Stimulated activated CD4-positive, alpha-beta T cell treated with anti-CD3 and anti-CD28 coated beads, Interleukin-2, amount 100 ng/mL, for 4 hours (primary cell): ENCODE results near the gene CES4A.
"Not testable (repeated sequence)": the region's sequence is repeated elsewhere in the genome, so short reads cannot be mapped to it uniquely, and the experiment has no call there.

Source experiments
- DNase-seq: peaks from one replicate; pipeline ENCODE4 v3.0.0-alpha.2; 2020; ENCODE audit warnings: low read depth

Gene CES4A

DNA sequence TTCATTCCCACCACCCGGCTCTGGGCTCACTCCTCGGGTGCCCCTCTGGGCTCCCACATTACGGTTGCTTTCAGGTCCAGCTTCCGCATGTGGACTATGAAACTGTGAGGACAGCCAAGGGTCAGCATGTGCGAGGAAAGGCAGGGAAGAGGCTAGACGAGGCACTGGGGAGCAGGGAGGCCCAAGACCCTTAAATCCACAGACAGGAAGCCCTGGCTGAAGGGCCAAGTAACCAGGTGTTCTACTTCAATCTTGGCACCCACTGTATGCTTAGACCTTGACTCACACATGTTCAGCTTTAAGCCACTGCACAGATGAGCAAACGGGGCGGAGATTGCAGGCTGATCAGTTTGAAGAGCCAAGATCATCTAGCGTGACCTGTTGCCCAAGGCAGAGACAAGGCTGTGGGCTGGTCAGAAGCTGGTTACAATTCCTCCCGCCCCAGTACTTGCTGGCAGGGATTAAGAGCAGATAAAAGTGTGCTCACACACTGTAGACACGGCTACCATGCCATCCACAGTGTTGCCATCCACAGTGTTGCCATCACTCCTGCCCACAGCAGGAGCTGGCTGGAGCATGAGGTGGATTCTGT, at the start of gene CES4A:
TSS of gene CES4A (plus strand) at position 393 of the 592 bp plus-strand sequence. CDS start at position 577, 184 bp downstream.
- DNase-seq = no peak

DNA sequence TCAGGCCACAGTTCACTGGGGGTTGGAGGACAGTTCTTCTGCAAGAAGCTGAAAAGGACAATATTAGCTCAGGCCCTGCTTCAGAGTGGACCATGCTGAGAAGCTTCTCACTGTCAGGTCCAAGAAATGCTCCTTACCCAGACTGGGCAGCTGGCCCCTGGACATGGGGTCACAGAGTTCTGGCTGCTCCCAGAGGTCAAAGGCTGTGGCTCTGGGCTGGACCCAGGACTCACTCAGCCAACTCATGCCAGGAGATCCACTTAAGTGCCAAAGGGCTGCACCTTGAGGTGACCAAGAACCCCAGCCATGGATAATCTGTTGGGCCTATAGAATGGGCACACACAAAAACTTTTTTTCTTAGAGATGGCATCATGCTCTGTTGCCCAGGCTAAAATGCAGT, 49.0 kb upstream of the CES4A start:
- DNase-seq = no peak

DNA sequence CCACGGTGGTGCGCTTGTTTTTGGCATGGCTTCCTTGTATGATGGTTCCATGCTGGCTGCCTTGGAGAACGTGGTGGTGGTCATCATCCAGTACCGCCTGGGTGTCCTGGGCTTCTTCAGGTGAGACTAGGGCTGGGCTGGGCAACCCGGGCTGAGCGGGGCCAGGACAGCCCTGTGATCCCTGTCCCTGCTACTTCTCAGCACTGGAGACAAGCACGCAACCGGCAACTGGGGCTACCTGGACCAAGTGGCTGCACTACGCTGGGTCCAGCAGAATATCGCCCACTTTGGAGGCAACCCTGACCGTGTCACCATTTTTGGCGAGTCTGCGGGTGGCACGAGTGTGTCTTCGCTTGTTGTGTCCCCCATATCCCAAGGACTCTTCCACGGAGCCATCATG, 48.2 kb upstream of the CES4A start:
- no peak for DNase-seq

DNA sequence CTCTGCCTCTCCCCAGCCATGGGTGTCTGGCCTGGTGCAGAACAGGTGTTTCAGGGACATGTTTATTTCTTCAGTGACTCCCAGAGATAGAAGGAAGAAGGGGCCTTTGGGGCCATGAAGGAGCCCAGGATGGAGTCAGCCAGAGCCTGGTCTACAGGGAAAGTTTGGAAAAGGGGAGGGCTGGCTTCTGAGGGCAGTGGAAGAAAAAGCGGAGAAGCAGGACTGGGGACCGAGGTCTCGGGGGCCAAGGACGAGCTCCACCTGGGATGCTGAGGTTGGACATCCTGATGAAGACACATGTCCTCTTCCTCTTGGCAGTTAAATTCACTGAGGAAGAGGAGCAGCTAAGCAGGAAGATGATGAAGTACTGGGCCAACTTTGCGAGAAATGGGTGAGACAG, 45.4 kb upstream of the CES4A start:
- no peak for DNase-seq

DNA sequence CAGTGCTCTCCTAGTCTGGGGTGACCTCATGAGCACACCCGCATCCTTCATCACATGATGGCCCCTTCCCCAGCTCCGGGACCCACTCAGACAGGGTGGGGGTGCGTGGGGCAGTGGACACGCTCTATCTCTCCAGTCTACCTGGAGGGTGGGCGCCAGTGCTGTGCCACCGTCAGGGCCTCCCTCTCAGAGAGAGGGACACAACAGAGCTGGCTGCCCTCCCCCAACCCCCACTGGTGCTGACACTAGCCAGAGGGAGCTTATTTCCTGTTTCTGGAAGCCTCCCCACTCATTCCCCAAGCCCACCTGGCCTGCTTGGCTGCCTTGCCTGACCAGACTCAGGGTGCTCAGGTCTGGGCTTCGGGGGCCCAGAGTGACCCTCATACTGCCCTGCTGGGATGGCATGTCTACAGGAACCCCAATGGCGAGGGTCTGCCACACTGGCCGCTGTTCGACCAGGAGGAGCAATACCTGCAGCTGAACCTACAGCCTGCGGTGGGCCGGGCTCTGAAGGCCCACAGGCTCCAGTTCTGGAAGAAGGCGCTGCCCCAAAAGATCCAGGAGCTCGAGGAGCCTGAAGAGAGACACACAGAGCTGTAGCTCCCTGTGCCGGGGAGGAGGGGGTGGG, 44.8 kb upstream of the CES4A start:
- no peak for DNase-seq

DNA sequence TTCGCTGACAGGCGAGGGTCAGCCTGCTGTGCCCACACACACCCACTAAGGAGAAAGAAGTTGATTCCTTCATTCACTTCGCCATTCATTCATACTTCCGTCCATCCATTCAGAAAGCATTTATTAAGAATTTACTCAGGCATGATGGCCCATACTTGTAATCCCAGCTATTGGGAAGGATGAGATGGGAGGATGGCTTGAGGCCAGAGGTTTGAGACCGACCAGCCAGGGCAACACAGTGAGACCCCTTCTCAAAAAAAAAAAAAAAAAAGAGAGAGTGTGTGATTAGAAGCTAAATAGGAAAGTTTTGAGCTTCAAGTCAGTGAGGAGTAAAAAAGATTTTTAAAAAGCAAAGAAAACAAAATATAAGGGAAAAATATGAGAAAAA, 44.3 kb upstream of the CES4A start:
- DNase-seq = no peak

DNA sequence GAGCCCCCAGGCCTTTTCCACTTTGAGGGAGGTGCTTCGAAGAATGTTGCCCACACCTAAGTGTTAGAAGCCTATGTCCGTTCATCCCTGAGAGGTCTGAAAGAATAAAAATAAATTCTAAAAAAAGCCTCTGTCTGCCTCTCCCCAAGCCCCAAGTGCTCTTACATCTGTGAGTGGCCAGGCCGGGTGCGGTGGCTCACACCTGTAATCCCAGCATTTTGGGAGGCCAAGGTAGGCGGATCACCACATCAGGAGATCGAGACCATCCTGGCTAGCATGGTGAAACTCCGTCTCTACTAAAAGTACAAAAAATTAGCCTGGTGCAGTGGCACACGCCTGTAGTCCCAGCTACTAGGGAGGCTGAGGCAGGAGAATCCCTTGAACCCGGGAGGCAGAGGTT, 43.4 kb upstream of the CES4A start:
- DNase-seq = not testable (repeated sequence)

DNA sequence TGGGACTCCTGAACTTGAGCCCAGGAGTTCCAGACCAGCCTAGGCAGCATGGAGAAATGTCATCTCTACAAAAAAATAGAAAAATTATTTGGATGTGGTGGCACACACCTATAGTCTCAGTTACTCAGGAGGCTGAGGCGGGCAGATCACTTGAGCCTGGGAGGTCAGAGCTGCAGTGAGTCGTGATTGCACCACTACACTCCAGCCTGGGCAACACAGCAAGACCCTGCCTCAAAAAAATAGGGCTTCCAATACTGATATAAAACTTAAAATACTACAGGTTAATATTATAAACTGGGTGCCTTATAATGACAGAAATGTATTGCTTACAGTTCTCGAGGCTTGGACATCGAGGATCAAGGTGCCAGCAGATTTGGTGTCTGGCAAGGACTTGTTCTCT, 42.5 kb upstream of the CES4A start:
- no peak for DNase-seq

DNA sequence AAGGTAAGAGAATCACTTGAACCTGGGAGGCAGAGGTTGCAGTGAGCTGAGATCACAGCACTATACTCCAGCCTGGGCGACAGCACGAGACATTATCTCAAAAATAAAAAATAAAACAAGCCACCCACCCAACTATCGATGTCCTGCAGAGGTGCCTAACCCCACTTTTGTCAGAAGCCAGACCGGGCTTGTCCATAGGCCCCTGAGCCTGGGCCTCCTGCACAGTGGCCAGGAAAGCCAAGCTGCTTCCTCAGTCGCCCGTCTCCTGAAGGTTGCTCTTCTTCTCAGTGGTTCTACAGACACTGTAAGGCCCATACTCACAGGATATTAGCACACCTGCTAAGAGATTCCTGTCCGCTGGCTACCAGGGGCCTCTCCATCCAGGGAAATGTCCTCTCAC, 41.8 kb upstream of the CES4A start:
- no peak for DNase-seq

DNA sequence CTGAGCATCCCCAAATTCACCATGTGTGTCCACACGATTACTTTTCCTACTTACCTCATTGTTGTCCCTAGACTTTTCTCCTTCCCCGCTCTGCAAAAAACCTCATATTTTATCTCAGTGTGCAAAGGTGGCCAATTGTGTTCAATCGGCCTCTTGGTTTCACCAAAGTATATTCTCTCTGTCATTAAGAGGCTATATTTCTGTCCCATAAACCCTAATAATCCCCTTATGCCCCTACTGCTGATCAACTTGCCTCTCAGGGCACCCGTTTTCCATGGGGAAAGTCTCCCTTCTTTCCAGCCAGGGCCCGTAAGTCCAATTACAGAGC, 41.5 kb upstream of the CES4A start:
- no peak for DNase-seq

DNA sequence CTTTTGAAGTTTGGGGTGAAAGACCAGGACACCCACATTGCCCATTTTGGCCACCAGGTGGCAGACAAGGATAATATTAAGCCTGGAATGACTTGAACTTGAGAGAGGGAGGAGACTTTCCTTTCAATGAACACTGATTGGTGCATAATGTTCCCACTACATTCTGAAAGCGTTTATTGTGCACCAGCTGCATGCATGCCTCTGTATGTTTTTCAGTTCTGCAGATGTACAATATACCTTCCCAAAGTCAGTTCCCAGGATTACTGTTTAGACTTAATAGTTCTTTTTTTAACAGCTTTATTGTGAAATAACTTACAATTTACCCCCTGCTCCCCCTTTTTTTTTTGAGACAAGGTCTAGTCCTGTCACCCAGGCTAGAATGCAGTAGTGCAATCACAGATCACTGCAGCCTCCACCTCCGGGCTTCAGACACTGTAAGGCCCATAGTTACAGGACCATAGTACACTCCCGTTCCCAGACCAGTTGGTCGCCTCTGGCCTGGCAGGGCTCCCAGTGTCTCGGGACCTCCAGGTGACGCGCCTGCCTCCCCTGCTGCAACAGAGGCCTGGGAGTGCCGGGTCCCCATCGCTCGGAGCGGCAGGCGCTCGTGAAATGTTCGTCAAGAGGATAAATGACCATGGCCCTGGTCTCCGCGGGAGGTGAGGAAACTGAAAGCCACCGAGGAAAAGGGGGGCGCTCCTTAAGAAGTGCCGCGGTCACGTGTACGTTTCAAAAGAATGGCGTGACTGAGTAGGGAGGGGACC, 40.9 kb upstream of the CES4A start:
- DNase-seq = peak; percentile 70

DNA sequence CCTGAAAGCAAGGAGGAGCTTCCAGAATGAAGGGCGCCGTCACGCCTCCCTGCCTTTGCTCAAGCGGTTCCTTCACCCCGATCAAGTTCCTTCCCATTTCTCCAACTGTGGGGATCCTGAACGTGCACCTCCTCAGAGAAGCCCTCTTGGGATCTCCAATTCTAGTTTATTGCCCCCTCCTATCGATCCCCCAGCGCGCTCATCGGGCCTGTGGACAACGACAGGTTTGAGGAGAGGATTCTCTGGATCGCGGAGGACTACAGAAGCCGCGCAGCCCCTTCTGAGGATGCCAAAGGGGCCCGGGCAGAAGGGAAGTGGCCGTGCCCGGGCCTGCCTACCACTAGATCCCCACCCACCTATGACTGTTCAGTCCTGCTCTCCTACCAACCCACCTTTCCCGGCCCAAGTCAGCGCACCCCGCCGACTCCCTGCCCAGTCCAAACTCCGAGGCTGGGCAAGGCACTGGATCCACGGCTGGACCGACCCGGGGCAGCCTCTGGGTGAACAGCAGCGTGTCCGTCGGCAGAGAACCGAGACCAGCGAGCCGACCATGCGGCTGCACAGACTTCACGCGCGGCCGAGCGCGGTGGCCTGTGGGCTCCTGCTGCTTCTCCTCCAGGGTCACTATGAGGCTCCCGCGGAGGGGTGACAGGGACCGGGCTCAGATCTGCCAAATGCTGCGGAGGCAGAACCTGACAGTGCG, 40.1 kb upstream of the CES4A start:
- DNase-seq = no peak

DNA sequence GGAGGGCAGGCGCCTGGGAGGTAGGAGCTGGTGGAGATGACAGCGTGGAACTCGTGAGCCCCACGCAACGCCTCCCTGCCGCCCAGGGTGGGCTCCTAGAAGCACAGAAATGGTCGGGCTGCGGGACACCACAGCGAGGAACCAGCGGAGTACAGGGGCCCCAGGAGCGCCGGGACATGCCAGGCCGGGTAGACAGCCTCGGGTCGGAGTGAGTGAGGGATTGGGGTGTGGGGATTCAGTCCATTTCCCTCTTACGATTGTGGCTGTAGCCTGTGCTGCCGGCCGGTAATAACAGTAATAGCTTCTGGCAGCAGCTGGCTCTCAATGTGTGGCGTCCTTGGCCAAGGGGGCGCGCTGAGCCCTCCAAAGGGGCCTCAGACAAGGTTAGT, 39.6 kb upstream of the CES4A start:
- no peak for DNase-seq

DNA sequence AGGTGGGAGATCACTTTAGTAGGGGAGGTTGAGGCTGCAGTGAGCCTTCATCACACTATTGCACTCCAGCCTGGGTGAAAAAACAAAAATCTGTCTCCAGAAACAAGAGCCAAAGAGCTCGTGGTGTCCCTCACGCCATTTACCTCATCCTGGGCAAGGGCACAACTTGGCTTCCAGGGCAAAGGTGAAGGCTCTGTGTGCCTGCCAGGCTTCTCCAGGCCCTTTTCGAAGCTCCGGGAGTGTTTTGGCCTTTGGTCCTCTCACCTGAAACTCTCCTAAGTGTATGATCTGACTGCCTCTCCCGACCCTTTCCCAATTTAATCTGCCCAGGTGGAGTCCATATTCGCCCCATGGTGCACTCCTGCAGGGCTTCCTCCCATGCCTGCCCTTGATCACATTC, 38.9 kb upstream of the CES4A start:
- DNase-seq = no peak

DNA sequence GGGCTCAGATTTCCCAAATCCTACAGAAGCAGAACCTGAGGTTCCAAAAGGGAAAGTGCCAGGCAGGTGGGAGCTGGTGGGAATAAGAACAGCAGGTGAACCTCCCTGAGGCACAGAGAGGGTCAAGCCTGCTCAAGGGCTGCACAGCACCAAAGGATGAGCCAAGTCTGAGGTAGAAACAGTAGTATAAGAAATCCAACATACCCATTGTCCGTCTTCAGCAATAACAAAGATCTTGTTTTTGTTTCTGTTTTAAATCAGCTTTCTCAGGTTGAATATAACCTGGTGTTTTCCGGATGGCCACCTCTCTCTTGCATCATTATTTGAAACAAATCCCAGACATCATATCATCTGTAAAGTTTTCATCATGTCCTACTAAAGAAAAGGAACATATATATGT, 38.0 kb upstream of the CES4A start:
- no peak for DNase-seq

DNA sequence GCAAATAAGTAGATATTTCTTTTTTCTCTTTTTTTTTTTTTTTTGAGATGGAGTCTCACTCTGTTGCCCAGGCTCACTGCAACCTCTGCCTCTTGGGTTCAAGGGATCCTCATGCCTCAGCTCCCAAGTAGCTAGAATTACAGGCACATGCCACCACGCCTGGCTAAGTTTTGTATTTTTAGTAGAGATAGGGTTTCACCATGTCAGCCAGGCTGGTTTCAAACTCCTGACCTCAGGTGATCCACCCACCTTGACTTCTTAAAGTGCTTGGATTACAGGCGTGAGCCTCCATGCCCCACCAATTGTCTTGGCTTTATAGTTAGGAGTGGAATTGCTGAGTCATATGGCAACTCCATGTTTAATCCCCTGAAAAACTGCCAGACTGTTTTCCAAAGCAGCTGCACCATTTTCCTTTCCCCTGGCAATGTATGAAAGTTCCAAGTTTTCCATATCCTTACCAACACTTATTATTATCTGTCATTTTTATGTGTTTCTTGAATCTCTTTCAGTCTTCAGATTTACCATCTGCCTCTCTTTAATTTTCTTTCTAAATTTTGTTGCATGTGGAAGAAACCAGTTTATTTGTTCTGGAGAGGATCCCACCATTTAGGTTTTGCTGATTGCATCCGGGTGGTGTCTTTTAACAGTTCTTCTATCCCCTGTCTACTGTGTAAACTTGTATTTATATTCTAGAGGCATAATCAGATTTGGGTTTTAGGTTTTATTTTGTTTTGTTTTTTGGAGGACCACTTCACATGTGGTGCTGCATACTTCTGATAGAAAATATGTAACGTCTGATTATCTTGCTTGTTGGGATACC, 37.2 kb upstream of the CES4A start:
- no peak for DNase-seq

DNA sequence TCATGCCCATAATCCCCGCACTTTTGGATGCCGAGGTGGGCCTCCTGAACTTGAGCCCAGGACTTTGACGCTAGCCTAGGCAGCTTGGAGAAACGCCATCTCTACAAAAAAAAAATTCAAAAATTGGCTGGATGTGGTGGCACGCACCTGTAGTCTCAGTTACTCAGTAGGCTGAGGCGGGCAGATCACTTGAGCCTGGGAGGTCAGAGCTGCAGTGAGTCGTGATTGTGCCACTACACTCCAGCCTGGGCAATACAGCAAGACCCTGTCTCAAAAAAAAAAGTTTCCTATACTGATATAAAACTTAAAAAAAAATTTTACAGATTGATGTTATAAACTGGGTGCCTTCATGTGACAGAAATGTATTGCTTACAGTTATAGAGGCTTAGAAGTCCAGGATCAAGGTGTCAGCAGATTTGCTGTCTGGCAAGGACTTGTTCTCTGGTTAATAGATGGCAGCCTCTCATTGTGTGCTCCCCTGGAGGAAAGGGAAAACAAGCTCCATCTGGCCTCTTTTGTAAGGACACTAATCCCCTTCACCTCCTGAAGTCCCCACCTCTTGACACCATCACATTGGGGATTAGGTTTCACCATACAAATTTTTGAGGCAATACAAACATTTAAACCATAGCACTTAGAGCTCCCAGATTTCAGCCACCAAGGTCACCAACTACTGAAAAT, 35.8 kb upstream of the CES4A start:
- no peak for DNase-seq

DNA sequence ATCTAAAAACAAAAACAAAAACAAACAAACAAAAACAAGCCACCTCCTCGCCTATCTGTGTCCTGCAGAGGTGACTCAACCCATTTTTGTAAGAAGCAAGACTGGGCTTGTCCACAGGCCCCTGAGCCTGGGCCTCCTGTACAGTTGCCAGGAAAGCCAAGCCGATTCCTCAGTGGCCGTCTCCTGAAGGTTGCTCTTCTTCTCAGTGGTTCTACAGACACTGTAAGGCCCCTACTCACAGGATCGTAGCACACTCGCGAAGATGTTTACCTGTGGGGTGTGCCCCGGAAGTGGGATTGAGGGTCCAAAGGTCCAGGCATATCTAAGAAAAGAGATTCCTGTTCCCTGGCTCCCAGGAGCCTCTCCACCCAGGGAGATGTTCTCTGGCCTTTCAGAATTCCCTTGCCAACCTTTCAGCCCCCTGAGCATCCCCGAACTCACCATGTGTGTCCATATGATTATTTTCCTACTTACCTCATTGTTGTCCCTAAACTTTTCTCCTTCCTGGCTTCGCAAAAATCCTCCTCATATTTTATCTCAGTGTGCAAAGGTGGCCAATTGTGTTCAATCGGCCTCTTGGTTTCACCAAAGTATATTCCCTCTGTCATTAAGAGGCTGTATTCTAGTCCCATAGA, 34.8 kb upstream of the CES4A start:
- DNase-seq = no peak

DNA sequence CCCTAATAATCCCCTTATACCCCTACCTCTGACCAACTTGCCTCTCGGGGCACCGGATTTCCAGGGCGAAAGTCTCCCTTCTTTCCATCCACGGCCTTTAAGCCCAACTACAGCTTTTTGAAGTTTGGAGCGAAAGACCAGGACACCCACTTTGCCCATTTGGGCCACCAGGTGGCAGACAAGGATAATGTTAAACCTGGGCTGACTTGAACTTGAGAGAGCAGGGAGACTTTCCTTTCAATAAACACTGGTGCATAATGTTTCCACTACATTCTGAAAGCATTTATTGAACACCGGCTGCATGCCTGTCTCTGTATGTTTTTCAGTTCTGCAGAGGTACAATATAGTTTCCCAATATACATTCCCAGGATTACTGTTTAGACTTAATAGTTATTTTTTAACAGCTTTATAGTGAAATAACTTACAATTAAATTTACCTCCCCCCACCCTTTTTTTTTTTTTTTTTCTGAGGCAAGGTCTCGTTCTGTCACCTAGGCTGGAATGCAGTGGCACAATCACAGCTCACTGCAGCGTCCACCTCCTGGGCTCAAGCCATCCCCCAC, 34.2 kb upstream of the CES4A start:
- DNase-seq = peak; percentile 60

DNA sequence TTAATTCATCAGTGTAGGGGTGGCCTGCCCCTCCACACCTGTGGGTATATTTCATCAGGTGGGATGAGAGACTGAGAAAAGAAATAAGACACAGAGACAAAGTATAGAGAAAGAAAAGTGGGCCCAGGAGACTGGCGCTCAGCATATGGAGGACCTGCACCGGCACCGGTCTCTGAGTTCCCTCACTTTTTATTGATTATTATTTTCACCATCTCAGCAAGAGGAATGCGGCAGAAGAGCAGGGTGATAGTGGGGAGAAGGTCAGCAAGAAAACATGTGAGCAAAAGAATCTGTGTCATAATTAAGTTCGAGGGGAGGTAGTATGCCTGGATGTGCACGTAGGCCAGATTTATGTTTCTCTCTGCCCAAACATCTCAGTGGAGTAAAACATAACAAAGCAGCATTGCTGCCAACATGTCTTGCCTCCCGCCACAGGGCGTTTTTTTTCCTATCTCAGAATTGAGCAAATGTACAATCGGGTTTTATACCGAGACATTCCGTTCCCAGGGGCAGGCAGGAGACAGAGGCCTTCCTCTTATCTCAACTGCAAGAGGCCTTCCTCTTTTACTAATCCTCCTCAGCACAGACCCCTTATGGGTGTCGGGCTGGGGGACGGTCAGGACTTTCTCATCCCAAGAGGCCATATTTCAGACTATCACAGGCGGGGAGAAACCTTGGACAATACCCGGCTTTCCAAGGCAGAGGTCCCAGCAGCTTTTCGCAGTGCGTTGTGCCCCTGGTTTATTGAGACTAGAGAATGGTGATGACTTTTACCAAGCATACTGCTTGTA, 32.8 kb upstream of the CES4A start:
- DNase-seq = not testable (repeated sequence)
